ENCODE data around the gene RNF222. TPM values are rescaled to one million over a fixed set of nuclear protein-coding genes. Genes with fewer than 3 reads are reported as not detected.

RNF222 gene
- total and polyA plus RNA-seq, 2 donors (not counting 1 experiment from before 2014, with no cell fraction given): 3.0 TPM; not detected in 1

DNA sequence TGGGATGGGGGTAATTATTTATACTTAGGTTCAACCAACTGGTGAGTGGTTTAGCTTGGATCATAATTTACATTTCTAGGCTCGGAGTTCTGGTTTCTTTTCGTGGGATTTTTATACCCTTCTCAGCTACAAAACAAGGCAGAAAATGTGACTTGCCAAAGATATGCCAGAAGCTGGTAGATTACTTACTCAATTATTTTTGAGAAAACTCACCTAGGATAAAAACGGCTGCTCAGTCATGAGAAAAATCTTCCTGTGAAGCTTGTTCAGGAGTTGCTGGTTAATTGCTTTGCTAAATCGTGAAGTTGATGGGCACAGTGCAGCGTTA is 39.2 kb upstream of the RNF222 start:
- Histone ChIP-seq H3K36me3 (replicated peaks in 1 of 2; ENCODE audit: control extremely low read depth in 1 of 2, control insufficient read depth in 1 of 2, extremely low read depth in 1 of 2, insufficient read depth in 2 of 2, low read length in 1 of 2) (peaks cover 2 to 17% of the 10 kb centered on the region in 2 experiments), H3K27ac (ENCODE audit: low read length in 2 of 2) (peak overlapping the region; percentile 93 to 95), H2AFZ (ENCODE audit: insufficient read depth, low read depth, low read length, poor library complexity, severe bottlenecking) (peak overlapping the region; percentile 72), H4K20me1 (ENCODE audit: control insufficient read depth, insufficient read depth, low read length, poor library complexity, severe bottlenecking) (peaks cover 44% of the 10 kb centered on the region), H3K9ac (ENCODE audit: low read length) (peak overlapping the region; percentile 93), H3K79me2 (ENCODE audit: control insufficient read depth, insufficient read depth, low read length) (peaks cover 56% of the 10 kb centered on the region), H3K4me1 (ENCODE audit: control insufficient read depth in 2 of 2, insufficient read depth in 2 of 2, low read length in 2 of 2) (peaks cover 26 to 29% of the 10 kb centered on the region in 2 donors), H3K9me3 (ENCODE audit: control extremely low read depth in 1 of 3, control insufficient read depth in 2 of 3, insufficient read depth in 1 of 3, low read length in 2 of 3) (no peaks in the 10 kb centered on the region), H3K4me3 (ENCODE audit: control extremely low read depth in 1 of 5, extremely low read depth in 1 of 5, insufficient read depth in 1 of 5, low read depth in 2 of 5, low read length in 4 of 5) (peak overlapping the region; percentile 77 to 91 (median 88)), H3K4me2 (replicated peaks; ENCODE audit: low read depth, low read length, poor library complexity, severe bottlenecking) (peak overlapping the region; percentile 82), H3K27me3 (replicated peaks in 1 of 4; ENCODE audit: control extremely low read depth in 1 of 4, control insufficient read depth in 3 of 4, insufficient read depth in 4 of 4, low read length in 3 of 4) (no peaks in the 10 kb centered on the region)
- peaks cover 48% of the 10 kb centered on the region for H3K4me1 Mint-ChIP-seq
- TF ChIP-seq, protein P1, sequence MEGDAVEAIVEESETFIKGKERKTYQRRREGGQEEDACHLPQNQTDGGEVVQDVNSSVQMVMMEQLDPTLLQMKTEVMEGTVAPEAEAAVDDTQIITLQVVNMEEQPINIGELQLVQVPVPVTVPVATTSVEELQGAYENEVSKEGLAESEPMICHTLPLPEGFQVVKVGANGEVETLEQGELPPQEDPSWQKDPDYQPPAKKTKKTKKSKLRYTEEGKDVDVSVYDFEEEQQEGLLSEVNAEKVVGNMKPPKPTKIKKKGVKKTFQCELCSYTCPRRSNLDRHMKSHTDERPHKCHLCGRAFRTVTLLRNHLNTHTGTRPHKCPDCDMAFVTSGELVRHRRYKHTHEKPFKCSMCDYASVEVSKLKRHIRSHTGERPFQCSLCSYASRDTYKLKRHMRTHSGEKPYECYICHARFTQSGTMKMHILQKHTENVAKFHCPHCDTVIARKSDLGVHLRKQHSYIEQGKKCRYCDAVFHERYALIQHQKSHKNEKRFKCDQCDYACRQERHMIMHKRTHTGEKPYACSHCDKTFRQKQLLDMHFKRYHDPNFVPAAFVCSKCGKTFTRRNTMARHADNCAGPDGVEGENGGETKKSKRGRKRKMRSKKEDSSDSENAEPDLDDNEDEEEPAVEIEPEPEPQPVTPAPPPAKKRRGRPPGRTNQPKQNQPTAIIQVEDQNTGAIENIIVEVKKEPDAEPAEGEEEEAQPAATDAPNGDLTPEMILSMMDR (IDR thresholded peaks at IDR 0.05): no peak
- TF ChIP-seq EZH2 (IDR thresholded peaks at IDR 0.05; ENCODE audit: borderline replicate concordance, insufficient read depth, low read depth, low read length, poor library complexity, severe bottlenecking): no peak
- no CpG with 5 or more reads among the region's 5 CpGs for WGBS (ENCODE audit: insufficient coverage)
- CTCF ChIA-PET: interaction anchor here (1.0 to 2.4 kb wide), 5 partner anchors 27 to 458 kb away, joined by 3 to 7 read pairs (median 5); partner anchors contain the start of gene KRABD2
- peak overlapping the region; percentile 98 for H3K4me3 Mint-ChIP-seq
- intact Hi-C loops (cut with micrococcal nuclease): loop anchor here (5.0 to 10.0 kb wide), 4 partner anchors 190 to 1425 kb away; partner anchors contain the start of genes CTC1, MYH10, PFAS and RNASEK
- POLR2A ChIA-PET: no interaction called here
- no peak for ATAC-seq (ENCODE audit: low read depth)
- DNase-seq: no peak
- H3K27ac Mint-ChIP-seq: peak overlapping the region; percentile 98
- H3K27me3 Mint-ChIP-seq: no peaks in the 10 kb centered on the region
- H3K9me3 Mint-ChIP-seq (ENCODE audit: insufficient read depth): no peaks in the 10 kb centered on the region

DNA sequence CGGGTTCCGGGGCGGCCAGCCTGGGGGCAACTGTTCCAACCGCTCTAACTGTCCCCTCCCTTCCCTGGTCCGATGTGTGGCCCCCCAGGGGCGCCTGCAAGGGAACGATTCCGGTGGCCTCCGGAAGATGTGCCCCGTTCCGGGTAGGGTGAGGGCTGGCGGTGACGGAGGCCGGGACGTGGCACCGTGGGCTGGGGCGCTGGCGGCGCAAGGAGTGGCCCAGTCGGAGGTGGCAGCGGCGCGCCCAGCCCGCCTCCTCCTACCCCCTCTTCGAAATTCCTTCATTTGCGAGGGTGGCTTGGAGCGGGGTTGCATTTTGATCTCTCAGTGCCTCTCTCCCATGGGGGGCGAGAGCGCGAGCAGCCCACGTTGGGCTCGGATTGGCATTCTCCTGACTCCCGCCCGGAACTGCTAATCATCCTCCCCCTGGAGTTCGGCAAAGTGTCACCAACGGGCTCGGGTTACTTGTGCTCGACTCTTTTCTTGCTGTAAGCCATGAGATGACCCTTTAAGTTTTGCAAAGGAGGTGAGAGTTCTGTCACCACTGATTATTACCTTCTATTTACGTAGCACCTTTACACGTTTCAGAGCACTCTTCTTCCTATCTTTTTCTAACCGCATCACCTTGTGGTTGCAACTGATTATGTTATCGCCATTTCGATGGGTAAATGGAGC is 38.7 kb upstream of the RNF222 start:
- ChIA-PET POLR2A (no interaction called here), CTCF (interaction anchor here (0.8 to 2.4 kb wide), 9 partner anchors 25 to 458 kb away, joined by 3 to 10 read pairs (median 5); partner anchors contain the start of gene KRABD2)
- H3K4me3 Mint-ChIP-seq: peak overlapping the region; percentile 98
- peaks cover 23 to 24% of the 10 kb centered on the region in 2 donors for H3K4me1 ChIP-seq (ENCODE audit: control insufficient read depth in 2 of 2, insufficient read depth in 2 of 2, low read length in 2 of 2)
- H3K27me3 ChIP-seq (replicated peaks in 1 of 4; ENCODE audit: control extremely low read depth in 1 of 4, control insufficient read depth in 3 of 4, insufficient read depth in 4 of 4, low read length in 3 of 4): no peaks in the 10 kb centered on the region
- ATAC-seq (ENCODE audit: low read depth) (peak; percentile 49), DNase-seq (no peak)
- peak overlapping the region; percentile 77 to 91 (median 88) for H3K4me3 ChIP-seq (ENCODE audit: control extremely low read depth in 1 of 5, extremely low read depth in 1 of 5, insufficient read depth in 1 of 5, low read depth in 2 of 5, low read length in 4 of 5)
- H3K27ac ChIP-seq (ENCODE audit: low read length in 2 of 2): peak overlapping the region; percentile 93 to 95
- TF ChIP-seq, protein P1 (IDR thresholded peaks at IDR 0.05): no peak
- no peak for TF ChIP-seq EZH2 (IDR thresholded peaks at IDR 0.05; ENCODE audit: borderline replicate concordance, insufficient read depth, low read depth, low read length, poor library complexity, severe bottlenecking)
- peak overlapping the region; percentile 82 for H3K4me2 ChIP-seq (replicated peaks; ENCODE audit: low read depth, low read length, poor library complexity, severe bottlenecking)
- peaks cover 51% of the 10 kb centered on the region for H3K79me2 ChIP-seq (ENCODE audit: control insufficient read depth, insufficient read depth, low read length)
- intact Hi-C loops (cut with micrococcal nuclease): loop anchor here (5.0 to 10.0 kb wide), 4 partner anchors 189 to 1424 kb away; partner anchors contain the start of genes CTC1, MYH10, PFAS and RNASEK
- H2AFZ ChIP-seq (ENCODE audit: insufficient read depth, low read depth, low read length, poor library complexity, severe bottlenecking): peak overlapping the region; percentile 72
- no peaks in the 10 kb centered on the region for H3K27me3 Mint-ChIP-seq
- H3K9me3 ChIP-seq (ENCODE audit: control extremely low read depth in 1 of 3, control insufficient read depth in 2 of 3, insufficient read depth in 1 of 3, low read length in 2 of 3): no peaks in the 10 kb centered on the region
- H3K27ac Mint-ChIP-seq: peak overlapping the region; percentile 98
- H3K9ac ChIP-seq (ENCODE audit: low read length): peak overlapping the region; percentile 93
- 0% methylated on average over 35 of the region's 43 CpGs for WGBS (ENCODE audit: insufficient coverage)
- H3K4me1 Mint-ChIP-seq: peaks cover 43% of the 10 kb centered on the region
- peaks cover 39% of the 10 kb centered on the region for H4K20me1 ChIP-seq (ENCODE audit: control insufficient read depth, insufficient read depth, low read length, poor library complexity, severe bottlenecking)
- H3K9me3 Mint-ChIP-seq (ENCODE audit: insufficient read depth): no peaks in the 10 kb centered on the region
- H3K36me3 ChIP-seq (replicated peaks in 1 of 2; ENCODE audit: control extremely low read depth in 1 of 2, control insufficient read depth in 1 of 2, extremely low read depth in 1 of 2, insufficient read depth in 2 of 2, low read length in 1 of 2): peaks cover 2 to 17% of the 10 kb centered on the region in 2 experiments

Data from B cell (primary cell).